Loucy (cell line): Measurements from ENCODE around the gene IL12RB2.

Experiments used
- EZH2phosphoT487 ChIP-seq: fragments of 200-600 bp; IDR thresholded peaks from 2 replicates; pipeline ENCODE4 v1.6.1; 2018; ENCODE audit warnings: antibody characterized with exemption, mild to moderate bottlenecking, moderate library complexity, borderline replicate concordance
- TF ChIP-seq, protein P1 (sequence below): fragments of 200-600 bp; sonication (generic); conservative IDR thresholded peaks from 2 replicates; pipeline ENCODE4 v1.5.1; 2014; ENCODE audit warnings: mild to moderate bottlenecking, antibody characterized with exemption, low read length

DNA sequence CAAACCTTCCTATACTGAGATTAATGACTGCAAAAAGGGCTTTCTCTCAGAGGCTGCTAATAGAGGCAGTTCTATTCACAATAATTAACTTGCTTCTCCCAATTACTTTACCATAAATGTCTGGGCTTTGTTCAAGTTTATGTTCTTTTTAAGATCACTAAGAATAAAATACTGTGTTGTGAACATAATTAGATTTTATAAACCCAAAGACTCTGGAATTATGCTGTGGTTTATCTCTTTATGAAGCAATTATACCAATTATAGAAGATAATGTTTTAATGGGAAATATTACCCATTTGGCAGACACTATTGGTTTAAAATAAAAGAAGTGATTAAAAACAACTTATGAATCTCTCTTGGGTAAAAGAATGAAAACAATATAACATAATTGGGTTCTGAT is 43.5 kb upstream of the IL12RB2 start:
- TF ChIP-seq, protein P1, sequence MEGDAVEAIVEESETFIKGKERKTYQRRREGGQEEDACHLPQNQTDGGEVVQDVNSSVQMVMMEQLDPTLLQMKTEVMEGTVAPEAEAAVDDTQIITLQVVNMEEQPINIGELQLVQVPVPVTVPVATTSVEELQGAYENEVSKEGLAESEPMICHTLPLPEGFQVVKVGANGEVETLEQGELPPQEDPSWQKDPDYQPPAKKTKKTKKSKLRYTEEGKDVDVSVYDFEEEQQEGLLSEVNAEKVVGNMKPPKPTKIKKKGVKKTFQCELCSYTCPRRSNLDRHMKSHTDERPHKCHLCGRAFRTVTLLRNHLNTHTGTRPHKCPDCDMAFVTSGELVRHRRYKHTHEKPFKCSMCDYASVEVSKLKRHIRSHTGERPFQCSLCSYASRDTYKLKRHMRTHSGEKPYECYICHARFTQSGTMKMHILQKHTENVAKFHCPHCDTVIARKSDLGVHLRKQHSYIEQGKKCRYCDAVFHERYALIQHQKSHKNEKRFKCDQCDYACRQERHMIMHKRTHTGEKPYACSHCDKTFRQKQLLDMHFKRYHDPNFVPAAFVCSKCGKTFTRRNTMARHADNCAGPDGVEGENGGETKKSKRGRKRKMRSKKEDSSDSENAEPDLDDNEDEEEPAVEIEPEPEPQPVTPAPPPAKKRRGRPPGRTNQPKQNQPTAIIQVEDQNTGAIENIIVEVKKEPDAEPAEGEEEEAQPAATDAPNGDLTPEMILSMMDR, result no peak
- no peak for TF ChIP-seq EZH2phosphoT487
